IPS-20b (cell line): Measurements from ENCODE around the gene ZDHHC21.
"Not testable (repeated sequence)": the region's sequence is repeated elsewhere in the genome, so short reads cannot be mapped to it uniquely, and the experiment has no call there.

ENCODE experiments used
- H3K27ac ChIP-seq: one replicate; pipeline ENCODE4 v1.5.1; 2013; ENCODE audit warnings: low read length
- H3K27me3 ChIP-seq: 2 replicates; pipeline ENCODE4 v1.6.1; 2013; ENCODE audit warnings: mild to moderate bottlenecking, low read length, inconsistent platforms; ENCODE audit not compliant: insufficient read depth
- H3K36me3 ChIP-seq: 2 replicates; pipeline ENCODE4 v1.6.1; 2013; ENCODE audit warnings: low read depth, mild to moderate bottlenecking, inconsistent platforms, low read length, moderate library complexity; ENCODE audit not compliant: insufficient read depth
- H3K4me1 ChIP-seq: 2 replicates; pipeline ENCODE4 v1.6.1; 2013; ENCODE audit warnings: mild to moderate bottlenecking, control low read depth, inconsistent platforms, low read length, moderate library complexity; ENCODE audit not compliant: insufficient read depth
- H3K4me3 ChIP-seq: 2 replicates; pipeline ENCODE4 v1.5.1; 2013; ENCODE audit warnings: mild to moderate bottlenecking, low read length, inconsistent platforms
- H3K9ac ChIP-seq: 2 replicates; pipeline ENCODE4 v1.6.1; 2013; ENCODE audit warnings: low read depth, mild to moderate bottlenecking, inconsistent platforms, low read length, moderate library complexity
- H3K9me3 ChIP-seq: 2 replicates; pipeline ENCODE4 v1.6.1; 2013; ENCODE audit warnings: mild to moderate bottlenecking, low read depth, low read length, inconsistent platforms; ENCODE audit not compliant: insufficient read depth

ZDHHC21 gene

DNA sequence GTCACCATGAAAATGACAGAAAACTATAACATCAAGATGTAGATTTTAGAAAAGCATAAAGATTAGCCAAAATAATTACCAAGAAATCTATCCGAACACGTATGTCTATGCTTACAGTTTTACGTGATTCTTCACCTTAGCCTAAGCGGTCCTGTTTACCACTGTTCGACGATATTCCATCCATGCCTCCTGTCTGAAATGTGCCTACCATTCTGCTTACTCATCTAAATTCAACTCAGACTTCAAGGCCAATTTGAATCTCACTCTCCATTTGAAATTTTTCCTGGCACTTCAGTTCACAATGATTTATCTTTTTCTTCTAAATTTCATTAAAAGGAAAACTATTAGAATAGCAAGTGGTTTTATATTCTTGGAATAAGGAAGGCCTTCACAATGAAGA, 15.4 kb downstream of the ZDHHC21 start:
- H3K9me3 ChIP-seq, result no peaks in the 10 kb centered on the region
- no peaks in the 10 kb centered on the region for H3K4me1 ChIP-seq
- no peaks in the 10 kb centered on the region for H3K36me3 ChIP-seq
- H3K9ac ChIP-seq, result no peak overlapping the region
- H3K27ac ChIP-seq, result no peak overlapping the region
- H3K4me3 ChIP-seq, result no peak overlapping the region
- H3K27me3 ChIP-seq, result no peaks in the 10 kb centered on the region

GRCh38 chr9:14677396-14677795, 15.8 kb downstream of the ZDHHC21 start:
- H3K27me3 ChIP-seq, result no peaks in the 10 kb centered on the region
- no peak overlapping the region for H3K9ac ChIP-seq
- H3K27ac ChIP-seq, result no peak overlapping the region
- no peaks in the 10 kb centered on the region for H3K4me1 ChIP-seq
- peaks cover 2% of the 10 kb centered on the region; the same call in 1 of the 2 replicates for H3K36me3 ChIP-seq
- no peak overlapping the region for H3K4me3 ChIP-seq
- H3K9me3 ChIP-seq, result no peaks in the 10 kb centered on the region

GRCh38 chr9:14674630-14675029, 18.6 kb downstream of the ZDHHC21 start:
- Histone ChIP-seq H3K9ac (no peak overlapping the region), H3K4me3 (no peak overlapping the region), H3K4me1 (no peaks in the 10 kb centered on the region), H3K9me3 (no peaks in the 10 kb centered on the region), H3K27me3 (no peaks in the 10 kb centered on the region), H3K36me3 (peaks cover 9% of the 10 kb centered on the region), H3K27ac (no peak overlapping the region)

DNA sequence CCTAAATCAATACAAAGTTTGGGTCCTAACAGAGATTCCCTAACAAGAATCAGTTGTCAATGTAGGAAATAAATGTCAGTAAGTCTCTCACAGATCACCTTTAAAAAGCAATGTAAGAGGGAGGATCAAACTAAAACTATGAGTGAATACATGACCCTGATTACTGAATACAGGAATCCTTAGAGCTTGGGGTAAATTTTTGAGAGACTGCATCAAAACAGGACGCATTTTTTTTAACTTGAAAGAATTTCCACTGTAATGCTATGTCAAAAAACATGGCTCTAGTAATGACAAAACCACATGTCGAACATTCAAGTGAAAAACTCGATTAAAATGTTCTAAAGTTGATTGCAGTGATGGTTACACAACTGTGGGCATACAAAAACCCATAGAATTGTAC, 21.9 kb downstream of the ZDHHC21 start:
- H3K9me3 ChIP-seq, result no peaks in the 10 kb centered on the region
- no peak overlapping the region for H3K9ac ChIP-seq
- H3K36me3 ChIP-seq, result peaks cover 9% of the 10 kb centered on the region
- H3K4me1 ChIP-seq, result no peaks in the 10 kb centered on the region
- H3K4me3 ChIP-seq, result no peak overlapping the region
- no peak overlapping the region for H3K27ac ChIP-seq
- H3K27me3 ChIP-seq, result no peaks in the 10 kb centered on the region

- Histone ChIP-seq H3K27me3 (no peaks in the 10 kb centered on the region), H3K9ac (no peak overlapping the region)
Observed at GRCh38 chr9:14670718-14671117, 22.5 kb downstream of the ZDHHC21 start.

DNA sequence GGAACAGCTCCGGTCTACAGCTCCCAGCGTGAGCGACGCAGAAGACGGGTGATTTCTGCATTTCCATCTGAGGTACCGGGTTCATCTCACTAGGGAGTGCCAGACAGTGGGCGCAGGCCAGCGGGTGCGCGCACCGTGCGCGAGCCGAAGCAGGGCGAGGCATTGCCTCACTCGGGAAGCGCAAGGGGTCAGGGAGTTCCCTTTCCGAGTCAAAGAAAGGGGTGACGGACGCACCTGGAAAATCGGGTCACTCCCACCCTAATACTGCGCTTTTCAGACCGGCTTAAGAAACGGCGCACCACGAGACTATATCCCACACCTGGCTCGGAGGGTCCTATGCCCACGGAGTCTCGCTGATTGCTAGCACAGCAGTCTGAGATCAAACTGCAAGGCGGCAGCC, 29.2 kb downstream of the ZDHHC21 start:
- H3K9me3 ChIP-seq, H3K9ac ChIP-seq, H3K36me3 ChIP-seq, H3K27me3 ChIP-seq, H3K4me1 ChIP-seq, H3K4me3 ChIP-seq, H3K27ac ChIP-seq: not testable (repeated sequence)

More at GRCh38 chr9:14670718-14671117, 22.5 kb downstream of the ZDHHC21 start:
- Histone ChIP-seq H3K4me3 (no peak overlapping the region), H3K27ac (no peak overlapping the region), H3K4me1 (no peaks in the 10 kb centered on the region), H3K36me3 (peaks cover 9% of the 10 kb centered on the region), H3K9me3 (no peaks in the 10 kb centered on the region)

DNA sequence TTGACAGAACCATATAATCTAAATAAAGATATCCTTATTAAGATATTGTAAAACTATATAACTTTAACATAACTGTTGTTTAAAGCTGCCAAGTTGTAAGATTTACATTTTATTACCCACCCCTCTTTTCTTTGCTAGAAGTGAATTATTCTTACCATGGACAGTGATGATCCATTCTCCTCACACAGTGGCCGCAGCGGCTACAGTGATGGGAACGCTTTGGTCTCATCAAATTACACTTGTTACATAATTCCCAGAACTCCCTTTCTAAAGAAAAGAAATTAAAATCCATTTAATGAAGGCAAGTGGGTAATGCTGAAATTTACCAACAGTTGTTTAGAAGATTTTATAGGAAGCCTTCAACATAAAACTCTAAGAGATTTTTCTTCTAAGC, 31.2 kb downstream of the ZDHHC21 start:
- peaks cover 5% of the 10 kb centered on the region; the same call in 1 of the 2 replicates for H3K36me3 ChIP-seq
- no peaks in the 10 kb centered on the region for H3K4me1 ChIP-seq
- H3K4me3 ChIP-seq, result no peak overlapping the region
- no peaks in the 10 kb centered on the region for H3K9me3 ChIP-seq
- no peak overlapping the region for H3K27ac ChIP-seq
- H3K27me3 ChIP-seq, result no peaks in the 10 kb centered on the region
- no peak overlapping the region for H3K9ac ChIP-seq

- Histone ChIP-seq H3K4me3 (no peak overlapping the region), H3K27me3 (no peaks in the 10 kb centered on the region), H3K27ac (no peak overlapping the region), H3K9me3 (no peaks in the 10 kb centered on the region), H3K36me3 (peaks cover 5% of the 10 kb centered on the region; the same call in 1 of the 2 replicates), H3K4me1 (no peaks in the 10 kb centered on the region), H3K9ac (no peak overlapping the region)
Observed at GRCh38 chr9:14661421-14662059, 31.7 kb downstream of the ZDHHC21 start.

- Histone ChIP-seq H3K27ac (no peak overlapping the region), H3K9ac (no peak overlapping the region), H3K4me3 (no peak overlapping the region), H3K27me3 (no peaks in the 10 kb centered on the region), H3K4me1 (no peaks in the 10 kb centered on the region), H3K9me3 (no peaks in the 10 kb centered on the region), H3K36me3 (peaks cover 5% of the 10 kb centered on the region; the same call in 1 of the 2 replicates)
Observed at GRCh38 chr9:14660721-14661120, 32.5 kb downstream of the ZDHHC21 start.

GRCh38 chr9:14654932-14655331, 38.3 kb downstream of the ZDHHC21 start:
- peaks cover 15% of the 10 kb centered on the region for H3K9me3 ChIP-seq
- H3K27me3 ChIP-seq, result no peaks in the 10 kb centered on the region
- H3K27ac ChIP-seq, result no peak overlapping the region
- H3K9ac ChIP-seq, result no peak overlapping the region
- H3K4me1 ChIP-seq, result no peaks in the 10 kb centered on the region; the same call in 1 of the 2 replicates
- H3K4me3 ChIP-seq, result no peak overlapping the region
- H3K36me3 ChIP-seq, result peaks cover 16% of the 10 kb centered on the region; the same call in 1 of the 2 replicates

DNA sequence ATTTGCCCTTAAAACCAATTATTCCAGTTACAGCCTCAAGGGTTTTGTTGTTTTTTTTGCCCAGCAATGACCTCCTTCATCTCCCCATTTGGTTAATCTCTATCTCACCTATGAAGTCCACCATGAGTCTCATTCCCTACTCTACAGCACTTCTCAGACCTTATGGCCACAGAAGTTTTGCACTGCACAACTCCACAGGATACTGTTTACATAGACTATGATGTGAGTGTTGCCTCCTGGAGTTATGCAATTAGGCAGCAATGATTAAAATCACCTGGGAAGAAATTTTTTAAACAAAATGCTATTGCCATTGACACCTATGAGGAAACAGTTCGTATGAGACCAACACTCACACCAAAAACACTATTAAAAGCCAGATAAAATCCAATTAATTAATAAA, 39.7 kb downstream of the ZDHHC21 start:
- peaks cover 15% of the 10 kb centered on the region for H3K9me3 ChIP-seq
- H3K27ac ChIP-seq, result no peak overlapping the region
- peaks cover 16% of the 10 kb centered on the region; the same call in 1 of the 2 replicates for H3K36me3 ChIP-seq
- no peaks in the 10 kb centered on the region; the same call in 1 of the 2 replicates for H3K4me1 ChIP-seq
- no peaks in the 10 kb centered on the region for H3K27me3 ChIP-seq
- no peak overlapping the region for H3K4me3 ChIP-seq
- no peak overlapping the region for H3K9ac ChIP-seq

- H3K4me3 ChIP-seq, result no peak overlapping the region
- peaks cover 15% of the 10 kb centered on the region for H3K9me3 ChIP-seq
- H3K27me3 ChIP-seq, result no peaks in the 10 kb centered on the region
- no peak overlapping the region for H3K27ac ChIP-seq
- peaks cover 12% of the 10 kb centered on the region; the same call in 1 of the 2 replicates for H3K36me3 ChIP-seq
- H3K9ac ChIP-seq, result no peak overlapping the region
- H3K4me1 ChIP-seq, result no peaks in the 10 kb centered on the region; the same call in 1 of the 2 replicates
Observed at GRCh38 chr9:14652729-14653377, 40.4 kb downstream of the ZDHHC21 start.
